Osteocyte (in vitro differentiated cells): ENCODE measurements around the gene CAMK1D. TPM values are rescaled to one million over a fixed set of nuclear protein-coding genes. Genes with fewer than 3 reads are reported as not detected.

ENCODE experiments used
- DNase-seq: peaks from one replicate; pipeline ENCODE4 v3.0.0; 2021; ENCODE audit warnings: mixed read lengths; ENCODE audit not compliant: unreplicated experiment; ENCODE audit errors: extremely low spot score
- H3K27ac Mint-ChIP-seq: one replicate; pipeline ENCODE4 v1.8.0; 2021; ENCODE audit warnings: mild to moderate bottlenecking, mixed read lengths; ENCODE audit not compliant: unreplicated experiment
- H3K27me3 Mint-ChIP-seq: one replicate; pipeline ENCODE4 v1.8.0; 2021; ENCODE audit warnings: mixed read lengths; ENCODE audit not compliant: unreplicated experiment
- H3K36me3 Mint-ChIP-seq: one replicate; pipeline ENCODE4 v1.8.0; 2021; ENCODE audit warnings: mixed read lengths; ENCODE audit not compliant: unreplicated experiment
- H3K4me1 Mint-ChIP-seq: one replicate; pipeline ENCODE4 v1.8.0; 2021; ENCODE audit warnings: mixed read lengths; ENCODE audit not compliant: unreplicated experiment
- H3K4me3 Mint-ChIP-seq: one replicate; pipeline ENCODE4 v1.8.0; 2021; ENCODE audit warnings: mild to moderate bottlenecking, moderate library complexity, mixed read lengths; ENCODE audit not compliant: unreplicated experiment
- H3K9me3 Mint-ChIP-seq: one replicate; pipeline ENCODE4 v1.8.0; 2021; ENCODE audit warnings: mixed read lengths; ENCODE audit not compliant: unreplicated experiment
- total RNA-seq: library from RNA; stranded (reverse); gene quantifications from 2 replicates; pipeline ENCODE4 v1.2.1, GENCODE V29; 2021
- TF ChIP-seq, protein P1 (sequence below): fragments of 200-600 bp; sonication (generic); IDR thresholded peaks from 2 replicates; pipeline ENCODE4 v1.5.0; 2021; ENCODE audit warnings: antibody characterized with exemption, mild to moderate bottlenecking, moderate library complexity

The CAMK1D gene
- total RNA-seq, 1 donor from 2014 or later = 13.7 TPM

DNA sequence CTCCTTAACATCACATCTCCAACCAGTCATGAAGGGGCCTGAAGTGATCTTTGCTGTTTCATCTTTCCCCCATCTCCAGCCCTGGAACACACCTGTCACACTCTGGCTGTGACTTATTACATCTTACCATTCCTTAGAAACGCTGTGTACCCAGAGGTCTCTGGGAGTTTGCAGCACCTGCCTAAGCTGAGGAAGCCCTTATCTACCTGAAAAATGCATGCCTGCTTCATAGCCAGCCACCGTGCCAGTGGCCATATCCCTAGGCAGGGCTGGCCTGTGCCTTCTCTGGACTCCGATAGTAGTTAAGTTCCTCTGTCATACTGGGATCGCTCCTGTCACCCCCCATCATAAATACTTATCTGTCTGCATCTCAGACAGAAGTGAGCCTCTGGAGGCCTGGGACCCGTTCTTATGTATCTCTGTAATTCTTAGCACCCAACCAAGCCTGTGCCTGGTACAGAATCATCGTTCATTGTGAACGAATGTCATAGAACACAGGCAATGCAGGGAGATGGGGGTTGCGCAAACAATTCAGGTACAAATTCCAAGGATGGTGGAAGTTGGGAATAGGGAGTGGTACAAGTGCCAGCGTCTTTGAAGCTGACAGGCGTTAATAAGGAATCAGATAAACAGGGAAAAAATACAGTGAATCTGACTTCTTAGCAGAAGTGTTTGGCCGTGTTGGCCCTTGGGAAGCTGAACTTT lies 254.6 kb downstream of the CAMK1D start:
- TF ChIP-seq, protein P1, sequence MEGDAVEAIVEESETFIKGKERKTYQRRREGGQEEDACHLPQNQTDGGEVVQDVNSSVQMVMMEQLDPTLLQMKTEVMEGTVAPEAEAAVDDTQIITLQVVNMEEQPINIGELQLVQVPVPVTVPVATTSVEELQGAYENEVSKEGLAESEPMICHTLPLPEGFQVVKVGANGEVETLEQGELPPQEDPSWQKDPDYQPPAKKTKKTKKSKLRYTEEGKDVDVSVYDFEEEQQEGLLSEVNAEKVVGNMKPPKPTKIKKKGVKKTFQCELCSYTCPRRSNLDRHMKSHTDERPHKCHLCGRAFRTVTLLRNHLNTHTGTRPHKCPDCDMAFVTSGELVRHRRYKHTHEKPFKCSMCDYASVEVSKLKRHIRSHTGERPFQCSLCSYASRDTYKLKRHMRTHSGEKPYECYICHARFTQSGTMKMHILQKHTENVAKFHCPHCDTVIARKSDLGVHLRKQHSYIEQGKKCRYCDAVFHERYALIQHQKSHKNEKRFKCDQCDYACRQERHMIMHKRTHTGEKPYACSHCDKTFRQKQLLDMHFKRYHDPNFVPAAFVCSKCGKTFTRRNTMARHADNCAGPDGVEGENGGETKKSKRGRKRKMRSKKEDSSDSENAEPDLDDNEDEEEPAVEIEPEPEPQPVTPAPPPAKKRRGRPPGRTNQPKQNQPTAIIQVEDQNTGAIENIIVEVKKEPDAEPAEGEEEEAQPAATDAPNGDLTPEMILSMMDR = no peak
- Mint-ChIP-seq H3K27me3 (no peaks in the 10 kb centered on the region), H3K4me3 (no peak overlapping the region), H3K36me3 (peaks cover 6% of the 10 kb centered on the region), H3K4me1 (peaks cover 13% of the 10 kb centered on the region), H3K9me3 (peaks cover 12% of the 10 kb centered on the region), H3K27ac (no peak overlapping the region)
- no peak for DNase-seq

DNA sequence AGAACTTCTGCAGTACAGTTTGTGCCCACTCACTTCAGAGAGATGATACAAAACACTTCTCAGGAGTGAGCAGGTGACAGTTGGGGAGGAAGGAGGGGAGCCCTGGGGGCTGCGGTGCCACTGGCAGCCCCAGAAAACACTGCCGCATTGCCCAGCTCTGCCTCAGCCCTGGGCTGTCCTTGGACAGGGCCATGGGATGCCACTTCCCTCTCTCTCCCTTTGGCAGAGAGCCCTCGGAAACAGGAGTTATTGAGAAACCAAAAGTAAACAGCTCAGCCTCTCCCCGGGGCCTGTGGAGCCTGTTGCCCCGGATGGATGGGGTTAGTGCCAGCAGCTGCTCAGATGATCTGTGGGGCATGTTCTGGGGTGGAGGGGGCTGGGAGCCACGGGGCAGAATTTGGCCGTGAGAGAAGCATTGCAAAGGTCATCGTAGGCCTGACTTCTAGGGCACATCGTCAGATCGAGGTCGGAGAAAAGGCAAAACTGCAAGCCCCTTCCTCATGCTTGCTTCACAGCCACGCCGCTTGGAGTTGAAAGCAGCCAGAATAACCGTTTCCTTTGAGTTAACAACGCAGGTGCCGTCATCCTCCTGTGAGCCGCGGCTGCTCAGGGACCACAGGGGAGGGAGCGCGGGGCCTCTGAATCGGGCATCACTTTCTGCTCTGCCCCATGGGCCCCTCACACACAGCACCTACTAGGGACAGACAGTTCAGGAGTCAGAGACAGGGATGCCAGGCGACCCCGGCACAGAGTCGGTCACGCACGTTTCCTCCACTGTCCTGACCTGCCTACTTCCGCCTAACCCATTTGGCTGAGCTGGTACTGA lies 256.4 kb downstream of the CAMK1D start:
- H3K27ac Mint-ChIP-seq = peak overlapping the region; percentile 81
- H3K9me3 Mint-ChIP-seq = peaks cover 2% of the 10 kb centered on the region
- H3K36me3 Mint-ChIP-seq = peaks cover 2% of the 10 kb centered on the region
- peak; percentile 85 for DNase-seq
- TF ChIP-seq, protein P1 = no peak
- H3K4me1 Mint-ChIP-seq = peaks cover 13% of the 10 kb centered on the region
- H3K27me3 Mint-ChIP-seq = no peaks in the 10 kb centered on the region
- peak overlapping the region; percentile 48 for H3K4me3 Mint-ChIP-seq

DNA sequence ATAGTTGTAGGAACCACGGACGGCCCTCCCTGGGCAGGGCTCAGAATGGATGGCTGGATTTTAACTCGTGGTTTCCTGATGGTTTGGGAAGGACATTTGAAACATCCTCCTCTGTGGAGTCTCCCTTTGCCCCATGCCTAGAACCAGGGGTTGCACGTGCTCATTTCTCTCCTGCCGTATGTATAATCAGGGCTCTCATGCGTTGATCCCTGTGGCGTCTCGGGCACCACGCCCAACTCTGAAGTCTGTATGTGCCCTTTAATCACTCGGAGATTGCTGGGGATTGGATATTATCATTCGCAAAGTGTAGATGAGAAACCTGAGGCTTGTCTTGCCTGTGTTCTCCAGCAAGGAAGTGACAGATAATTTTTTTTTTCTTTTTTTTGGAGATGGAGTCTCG lies 257.1 kb downstream of the CAMK1D start:
- TF ChIP-seq, protein P1 = no peak
- Mint-ChIP-seq H3K36me3 (peaks cover 2% of the 10 kb centered on the region), H3K4me1 (peaks cover 13% of the 10 kb centered on the region), H3K27ac (no peak overlapping the region), H3K27me3 (no peaks in the 10 kb centered on the region), H3K4me3 (no peak overlapping the region), H3K9me3 (no peaks in the 10 kb centered on the region)
- DNase-seq = no peak

DNA sequence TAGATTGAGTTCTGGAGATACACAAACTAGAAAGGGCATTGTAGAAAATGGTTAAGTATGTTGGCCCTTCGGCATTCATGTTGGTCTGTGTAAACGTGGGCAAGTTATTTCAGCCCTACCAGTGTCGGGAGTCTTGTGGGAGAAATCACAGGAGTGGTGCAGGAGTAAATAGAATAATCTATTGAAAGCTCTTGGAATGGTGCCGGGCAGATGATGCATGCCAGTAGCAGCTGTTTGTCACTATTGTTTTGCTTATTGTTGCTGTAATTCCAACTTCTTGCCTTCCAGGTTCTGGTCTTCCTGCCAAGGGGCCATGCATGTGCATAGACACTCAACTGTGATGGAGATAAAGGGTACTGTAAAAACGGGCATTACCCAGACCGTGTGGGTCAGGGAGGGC lies 259.4 kb downstream of the CAMK1D start:
- Mint-ChIP-seq H3K27ac (no peak overlapping the region), H3K4me1 (peaks cover 13% of the 10 kb centered on the region), H3K36me3 (peaks cover 2% of the 10 kb centered on the region), H3K27me3 (no peaks in the 10 kb centered on the region), H3K4me3 (no peak overlapping the region), H3K9me3 (no peaks in the 10 kb centered on the region)
- TF ChIP-seq, protein P1 = no peak
- DNase-seq = no peak

DNA sequence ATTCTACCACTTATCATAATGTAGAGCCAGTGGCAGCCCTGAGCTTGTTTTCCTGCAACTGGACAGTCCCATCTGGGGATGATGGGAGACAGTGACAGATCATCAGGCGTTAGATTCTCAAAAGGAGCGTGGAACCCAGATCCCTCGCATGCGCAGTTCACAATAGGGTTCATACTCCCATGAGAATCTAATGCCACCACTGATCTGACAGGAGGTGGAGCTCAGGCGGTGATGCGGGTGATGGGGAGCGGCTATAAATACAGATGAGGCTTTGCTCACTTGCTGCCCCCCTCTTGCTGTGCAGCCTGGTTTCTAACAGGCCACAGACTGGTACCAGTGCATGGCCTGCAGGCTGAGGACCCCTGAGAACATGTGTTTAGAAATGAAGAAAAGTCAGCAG lies 260.1 kb downstream of the CAMK1D start:
- TF ChIP-seq, protein P1 = no peak
- no peaks in the 10 kb centered on the region for H3K9me3 Mint-ChIP-seq
- H3K36me3 Mint-ChIP-seq = peaks cover 2% of the 10 kb centered on the region
- no peaks in the 10 kb centered on the region for H3K27me3 Mint-ChIP-seq
- DNase-seq = no peak
- peaks cover 13% of the 10 kb centered on the region for H3K4me1 Mint-ChIP-seq
- no peak overlapping the region for H3K27ac Mint-ChIP-seq
- H3K4me3 Mint-ChIP-seq = no peak overlapping the region
